ENCODE measurements around the gene NR4A1. TPM values are rescaled to one million over a fixed set of nuclear protein-coding genes. Genes with fewer than 3 reads are reported as not detected.

NR4A1 gene
- total RNA-seq, 1 donor from 2014 or later, result 11.4 TPM

GRCh38 chr12:52005218-52005902 lies 45.9 kb upstream of the NR4A1 start:
- Mint-ChIP-seq H3K4me1 (ENCODE audit: unreplicated experiment) (peaks cover 39% of the 10 kb centered on the region), H3K4me3 (peak overlapping the region; percentile 91), H3K27me3 (peaks cover 37% of the 10 kb centered on the region), H3K36me3 (peaks cover 5% of the 10 kb centered on the region), H3K9me3 (no peaks in the 10 kb centered on the region), H3K27ac (peak overlapping the region; percentile 43)
- TF ChIP-seq CTCF (conservative IDR thresholded peaks at IDR 0.05), result no peak
- no peak for DNase-seq (ENCODE audit: extremely low spot score, unreplicated experiment)

GRCh38 chr12:52005903-52006703 lies 45.1 kb upstream of the NR4A1 start:
- peaks cover 37% of the 10 kb centered on the region for H3K27me3 Mint-ChIP-seq

DNA sequence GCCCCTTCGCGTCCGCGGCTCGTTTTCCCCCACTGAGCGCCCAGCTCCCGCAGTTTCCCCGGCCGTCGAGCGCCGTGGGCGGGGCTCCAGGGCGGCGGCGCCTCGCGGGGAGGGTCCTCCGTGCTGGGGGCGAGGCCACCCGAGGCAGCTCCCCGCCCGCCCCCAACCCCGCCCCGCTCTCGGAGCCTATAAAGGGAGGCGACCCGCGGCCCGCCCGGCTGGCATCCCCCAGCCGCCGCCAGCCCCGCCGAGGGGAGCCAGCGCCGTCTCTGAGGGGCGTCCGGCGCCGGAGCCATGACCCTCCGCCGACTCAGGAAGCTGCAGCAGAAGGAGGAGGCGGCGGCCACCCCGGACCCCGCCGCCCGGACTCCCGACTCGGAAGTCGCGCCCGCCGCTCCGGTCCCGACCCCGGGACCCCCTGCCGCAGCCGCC lies 44.5 kb upstream of the NR4A1 start, which contains the start of gene TAMALIN:
Gene TAMALIN (plus strand): TSS at position 221 of the 432 bp plus-strand sequence. CDS start 74 bp downstream, at position 295.
- DNase-seq (ENCODE audit: extremely low spot score, unreplicated experiment), result peak; percentile 78
- Mint-ChIP-seq H3K4me3 (peak within 1 kb of the TSS; percentile 91), H3K27ac (peak within 1 kb of the TSS; percentile 67), H3K36me3 (peaks cover 3% of the 10 kb centered on the region), H3K27me3 (peaks cover 37% of the 10 kb centered on the region), H3K4me1 (ENCODE audit: unreplicated experiment) (peaks cover 44% of the 10 kb centered on the region), H3K9me3 (no peaks in the 10 kb centered on the region)
- TF ChIP-seq CTCF (conservative IDR thresholded peaks at IDR 0.05), result no peak

More at GRCh38 chr12:52005903-52006703, 45.1 kb upstream of the NR4A1 start:
- H3K4me3 Mint-ChIP-seq, result peak overlapping the region; percentile 91
- peaks cover 3% of the 10 kb centered on the region for H3K36me3 Mint-ChIP-seq
- no peak for TF ChIP-seq CTCF (conservative IDR thresholded peaks at IDR 0.05)
- peak overlapping the region; percentile 67 for H3K27ac Mint-ChIP-seq
- no peaks in the 10 kb centered on the region for H3K9me3 Mint-ChIP-seq
- peaks cover 42% of the 10 kb centered on the region for H3K4me1 Mint-ChIP-seq (ENCODE audit: unreplicated experiment)
- DNase-seq (ENCODE audit: extremely low spot score, unreplicated experiment), result no peak

- Mint-ChIP-seq H3K4me1 (ENCODE audit: unreplicated experiment) (peaks cover 43% of the 10 kb centered on the region), H3K27me3 (peaks cover 37% of the 10 kb centered on the region), H3K36me3 (peaks cover 3% of the 10 kb centered on the region), H3K27ac (no peak overlapping the region), H3K4me3 (peak overlapping the region; percentile 84), H3K9me3 (no peaks in the 10 kb centered on the region)
- DNase-seq (ENCODE audit: extremely low spot score, unreplicated experiment), result no peak
- no peak for TF ChIP-seq CTCF (conservative IDR thresholded peaks at IDR 0.05)
These were observed 43.9 kb upstream of the NR4A1 start for GRCh38 chr12:52007158-52007921.

DNA sequence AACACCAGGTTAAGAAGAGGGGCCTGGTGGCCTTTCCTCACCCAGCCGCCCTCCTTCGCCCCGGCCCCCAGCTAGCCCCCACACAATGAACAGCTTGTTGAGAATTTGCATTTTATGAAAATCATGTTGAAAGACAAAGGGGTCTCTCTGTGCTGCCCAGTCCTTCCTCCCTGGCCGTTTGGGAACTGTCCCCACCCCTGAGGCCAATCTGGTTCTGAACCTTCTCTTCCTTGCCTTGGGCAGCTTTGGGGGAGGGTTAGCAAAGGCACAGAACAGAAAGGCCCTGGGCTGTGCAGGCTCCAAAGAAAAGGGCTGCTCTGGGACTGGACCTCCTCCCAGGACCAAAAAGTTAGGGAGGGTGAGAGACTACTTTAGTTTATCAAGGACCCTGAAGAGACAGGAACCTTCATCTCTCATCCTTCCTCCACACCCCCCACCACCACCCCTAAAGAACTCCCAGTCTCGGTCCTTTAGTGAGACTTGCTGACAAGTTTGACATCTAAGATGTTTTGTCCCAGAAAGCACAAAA lies 43.2 kb upstream of the NR4A1 start:
- no peak overlapping the region for H3K27ac Mint-ChIP-seq

More for the DNA sequence above, 43.2 kb upstream of the NR4A1 start:
- DNase-seq (ENCODE audit: extremely low spot score, unreplicated experiment), result no peak
- TF ChIP-seq CTCF (conservative IDR thresholded peaks at IDR 0.05), result no peak
- peak overlapping the region; percentile 84 for H3K4me3 Mint-ChIP-seq
- H3K9me3 Mint-ChIP-seq, result no peaks in the 10 kb centered on the region
- peaks cover 31% of the 10 kb centered on the region for H3K27me3 Mint-ChIP-seq
- peaks cover 36% of the 10 kb centered on the region for H3K4me1 Mint-ChIP-seq (ENCODE audit: unreplicated experiment)
- no peaks in the 10 kb centered on the region for H3K36me3 Mint-ChIP-seq

Measured in type B pancreatic cell (in vitro differentiated cells).